ENCODE results near the gene GMNN.

Gene GMNN

GRCh38 chr6:24777227-24777626 lies 2.5 kb downstream of the GMNN start:
- DNase-seq (ENCODE audit: low read depth), result no peak
- TF ChIP-seq, protein P1, sequence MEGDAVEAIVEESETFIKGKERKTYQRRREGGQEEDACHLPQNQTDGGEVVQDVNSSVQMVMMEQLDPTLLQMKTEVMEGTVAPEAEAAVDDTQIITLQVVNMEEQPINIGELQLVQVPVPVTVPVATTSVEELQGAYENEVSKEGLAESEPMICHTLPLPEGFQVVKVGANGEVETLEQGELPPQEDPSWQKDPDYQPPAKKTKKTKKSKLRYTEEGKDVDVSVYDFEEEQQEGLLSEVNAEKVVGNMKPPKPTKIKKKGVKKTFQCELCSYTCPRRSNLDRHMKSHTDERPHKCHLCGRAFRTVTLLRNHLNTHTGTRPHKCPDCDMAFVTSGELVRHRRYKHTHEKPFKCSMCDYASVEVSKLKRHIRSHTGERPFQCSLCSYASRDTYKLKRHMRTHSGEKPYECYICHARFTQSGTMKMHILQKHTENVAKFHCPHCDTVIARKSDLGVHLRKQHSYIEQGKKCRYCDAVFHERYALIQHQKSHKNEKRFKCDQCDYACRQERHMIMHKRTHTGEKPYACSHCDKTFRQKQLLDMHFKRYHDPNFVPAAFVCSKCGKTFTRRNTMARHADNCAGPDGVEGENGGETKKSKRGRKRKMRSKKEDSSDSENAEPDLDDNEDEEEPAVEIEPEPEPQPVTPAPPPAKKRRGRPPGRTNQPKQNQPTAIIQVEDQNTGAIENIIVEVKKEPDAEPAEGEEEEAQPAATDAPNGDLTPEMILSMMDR (IDR thresholded peaks at IDR 0.05; ENCODE audit: low read length, missing control alignments), result no peak
- peak overlapping the region; percentile 100 for H3K4me3 ChIP-seq (replicated peaks; ENCODE audit: low read depth, low read length)

- no peak for DNase-seq (ENCODE audit: low read depth)
- TF ChIP-seq, protein P1 (IDR thresholded peaks at IDR 0.05; ENCODE audit: low read length, missing control alignments), result no peak
- no peak overlapping the region for H3K4me3 ChIP-seq (replicated peaks; ENCODE audit: low read depth, low read length)
These were observed 3.4 kb downstream of the GMNN start for GRCh38 chr6:24778121-24778520.

- TF ChIP-seq, protein P1 (IDR thresholded peaks at IDR 0.05; ENCODE audit: low read length, missing control alignments), result no peak
- DNase-seq (ENCODE audit: low read depth), result no peak
- H3K4me3 ChIP-seq (replicated peaks; ENCODE audit: low read depth, low read length), result no peak overlapping the region
These were observed 4.1 kb downstream of the GMNN start for GRCh38 chr6:24778878-24779277.

GRCh38 chr6:24779416-24780016 lies 4.8 kb downstream of the GMNN start:
- no peak for DNase-seq (ENCODE audit: low read depth)
- TF ChIP-seq, protein P1 (IDR thresholded peaks at IDR 0.05; ENCODE audit: low read length, missing control alignments), result no peak
- no peak overlapping the region for H3K4me3 ChIP-seq (replicated peaks; ENCODE audit: low read depth, low read length)

DNA sequence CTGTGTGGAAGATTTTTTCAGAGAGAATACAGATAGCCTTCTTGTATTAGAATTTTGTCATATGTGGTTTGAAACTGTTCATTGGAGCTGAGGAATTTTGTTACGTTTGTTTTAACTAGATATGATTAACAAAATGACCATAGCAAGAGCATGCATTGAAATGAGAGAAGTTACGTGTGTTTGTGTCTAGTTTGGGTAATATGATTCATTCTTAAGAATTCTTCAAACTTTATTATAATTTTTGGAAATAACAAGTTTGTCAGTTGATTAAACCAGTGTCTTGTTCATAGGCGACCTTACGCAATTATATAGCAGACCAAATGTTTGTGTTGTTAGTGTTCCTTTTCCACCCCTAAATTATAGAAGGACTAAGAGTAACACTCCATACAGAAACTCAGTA lies 5.5 kb downstream of the GMNN start:
- no peak for DNase-seq (ENCODE audit: low read depth)
- H3K4me3 ChIP-seq (replicated peaks; ENCODE audit: low read depth, low read length), result no peak overlapping the region
- TF ChIP-seq, protein P1 (IDR thresholded peaks at IDR 0.05; ENCODE audit: low read length, missing control alignments), result no peak

DNA sequence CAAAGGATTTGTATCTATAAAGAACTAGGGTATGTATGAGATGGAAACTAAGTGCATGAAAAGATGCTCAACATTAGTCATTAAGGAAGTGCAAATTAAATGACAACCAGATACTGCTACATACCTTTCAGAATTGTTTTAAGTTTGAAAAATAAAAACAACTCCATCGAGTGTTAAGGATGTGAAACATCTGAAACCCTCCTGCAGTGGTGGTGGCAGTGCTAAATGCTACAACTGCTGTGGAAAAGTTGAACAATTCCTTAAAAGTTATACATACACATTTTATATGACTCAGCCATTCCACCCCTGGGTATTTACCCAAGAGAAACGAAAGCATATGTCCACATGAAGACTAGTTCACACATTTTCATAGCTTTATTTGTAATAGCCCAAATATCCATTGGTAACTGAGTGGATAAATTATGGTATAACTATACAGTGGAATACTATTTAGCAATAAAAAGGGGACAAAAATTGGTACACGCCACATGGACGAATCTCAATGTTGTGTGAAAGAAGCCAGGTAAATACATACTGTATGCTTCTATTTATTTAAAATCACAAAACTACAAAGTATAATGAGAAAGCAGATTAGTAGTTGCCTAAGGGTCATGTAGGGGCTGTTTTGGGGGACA lies 13.4 kb downstream of the GMNN start:
- no peak overlapping the region for H3K4me3 ChIP-seq (replicated peaks; ENCODE audit: low read depth, low read length)
- TF ChIP-seq, protein P1 (IDR thresholded peaks at IDR 0.05; ENCODE audit: low read length, missing control alignments), result no peak
- DNase-seq (ENCODE audit: low read depth), result no peak

GRCh38 chr6:24795106-24795505 lies 20.4 kb downstream of the GMNN start:
- no peak for DNase-seq (ENCODE audit: low read depth)
- TF ChIP-seq, protein P1 (IDR thresholded peaks at IDR 0.05; ENCODE audit: low read length, missing control alignments), result no peak
- H3K4me3 ChIP-seq (replicated peaks; ENCODE audit: low read depth, low read length), result no peak overlapping the region
